K562 (cell line): ENCODE measurements around the gene METTL2B. TPM values are rescaled to one million over a fixed set of nuclear protein-coding genes. Genes with fewer than 3 reads are reported as not detected.
"Not testable (repeated sequence)": the region's sequence is repeated elsewhere in the genome, so short reads cannot be mapped to it uniquely, and the experiment has no call there.

ENCODE experiments used
- EP400 ChIP-seq: fragments of 450-650 bp; IDR thresholded peaks from 2 replicates; pipeline ENCODE4 v1.6.1; 2017; ENCODE audit warnings: antibody characterized with exemption, mild to moderate bottlenecking, moderate library complexity
- ERF ChIP-seq: fragments of 450-650 bp; formaldehyde crosslinking; IDR thresholded peaks from 2 replicates; pipeline ENCODE4 v1.4.0; 2020; ENCODE audit warnings: mild to moderate bottlenecking, mixed read lengths
- FOXJ2 ChIP-seq: fragments of 200-800 bp; sonication (Bioruptor generic); IDR thresholded peaks from 2 replicates; pipeline ENCODE4 v1.6.1; 2016; ENCODE audit warnings: missing genetic modification characterization, missing compliant biosample characterization
- FOXK2 ChIP-seq, 2 experiments: fragments of 450-650 bp; IDR thresholded peaks in 1 of 2; conservative IDR thresholded peaks in 1 of 2; 2 replicates each; pipeline ENCODE4 v1.6.1; 2016; ENCODE audit warnings: low read depth in 2 of 2, mild to moderate bottlenecking in 1 of 2
- HDAC1 ChIP-seq, 2 experiments: fragments of 450-650 bp; IDR thresholded peaks; 2 replicates each; pipeline ENCODE4 v1.6.1; 2016 to 2017; ENCODE audit warnings: inconsistent platforms in 1 of 2, mild to moderate bottlenecking in 1 of 2, moderate library complexity in 1 of 2
- MYC ChIP-seq, 2 experiments: fragments of 250-450 bp in 1 of 2; sonication (Bioruptor Pico) in 1 of 2; IDR thresholded peaks; 2 replicates each; pipeline versions ENCODE4 v1.5.1 to v1.6.1; 2012 to 2021; ENCODE audit warnings: low read depth in 2 of 2, borderline replicate concordance in 1 of 2, improper control_type of control experiment in 1 of 2, low read length in 1 of 2, mild to moderate bottlenecking in 1 of 2, moderate library complexity in 1 of 2
- NCOR1 ChIP-seq: fragments of 450-650 bp; IDR thresholded peaks from 2 replicates; pipeline ENCODE4 v1.6.1; 2016; ENCODE audit warnings: mild to moderate bottlenecking, moderate library complexity
- PCBP1 ChIP-seq: fragments of 200-400 bp; formaldehyde crosslinking; IDR thresholded peaks from 2 replicates; pipeline ENCODE4 v1.6.1; 2018; ENCODE audit warnings: mild to moderate bottlenecking, low read depth, low read length; ENCODE audit not compliant: poor library complexity, severe bottlenecking
- PHF20 ChIP-seq: fragments of 450-650 bp; IDR thresholded peaks from 2 replicates; pipeline ENCODE4 v1.6.1; 2018; ENCODE audit not compliant: partially characterized antibody
- POLR2AphosphoS5 ChIP-seq: IDR thresholded peaks from 2 replicates; pipeline ENCODE4 v1.6.1; 2011; ENCODE audit warnings: mild to moderate bottlenecking, low read depth, low read length, moderate library complexity; ENCODE audit not compliant: control insufficient read depth, insufficient read depth
- POLR2B ChIP-seq: fragments of 450-650 bp; IDR thresholded peaks from 2 replicates; pipeline ENCODE4 v1.6.1; 2018; ENCODE audit warnings: low read depth; ENCODE audit not compliant: partially characterized antibody
- RCOR1 ChIP-seq, 2 experiments: IDR thresholded peaks; 2 replicates each; pipeline ENCODE4 v1.6.1; 2012; ENCODE audit warnings: low read depth in 2 of 2, low read length in 2 of 2, borderline replicate concordance in 1 of 2, improper control_type of control experiment in 1 of 2
- SIN3B ChIP-seq: fragments of 450-650 bp; IDR thresholded peaks from 2 replicates; pipeline ENCODE4 v1.6.1; 2017; ENCODE audit warnings: low read depth, mild to moderate bottlenecking, moderate library complexity
- SMAD1 ChIP-seq: fragments of 150-350 bp; IDR thresholded peaks from 2 replicates; pipeline ENCODE4 v1.6.1; 2014; ENCODE audit warnings: low read length, low read depth; ENCODE audit not compliant: partially characterized antibody
- TEAD1 ChIP-seq, 2 experiments: fragments of 450-650 bp in 1 of 2; sonication (generic) in 1 of 2; formaldehyde crosslinking; IDR thresholded peaks; 2 replicates each; pipeline versions ENCODE4 v1.4.0 to v1.8.0; 2020 to 2022; ENCODE audit warnings: mild to moderate bottlenecking in 2 of 2, missing genetic modification reagents in 1 of 2
- UBTF ChIP-seq, 2 experiments: IDR thresholded peaks; 2 replicates each; pipeline ENCODE4 v1.6.1; 2012; ENCODE audit warnings: improper control_type of control experiment in 2 of 2, low read depth in 2 of 2, low read length in 2 of 2, borderline replicate concordance in 1 of 2
- ZNF24 ChIP-seq: fragments of 450-650 bp; IDR thresholded peaks from 2 replicates; pipeline ENCODE4 v1.6.1; 2016
- polyA plus RNA-seq, 8 experiments: library from polyadenylated mRNA; depleted of rRNA in 4 of 8; stranded (reverse) in 5 of 8; unstranded in 3 of 8; fragments of >200 nt; fragmentation: Nextera tagmentation in 2 of 8; fragmentation: Illumina TruSeq in 1 of 8; extraction: Ambion mirVana in 2 of 8; extraction: Trizol in 1 of 8; gene quantifications; 2 replicates each; pipeline versions ENCODE4 v1.2.1 to v1.2.3, GENCODE V29; 2011 to 2014; ENCODE audit warnings: inconsistent platforms in 1 of 8, missing spikeins in 1 of 8
- total RNA-seq, 7 experiments: library from RNA; depleted of rRNA in 6 of 7; stranded (reverse); fragments of >200 nt in 6 of 7; fragmentation: Illumina TruSeq in 2 of 7; extraction: Trizol in 2 of 7; gene quantifications; 2 replicates each; pipeline versions ENCODE4 v1.2.1 to v1.2.3, GENCODE V29; 2011 to 2021; ENCODE audit warnings: low replicate concordance in 1 of 7
- TF ChIP-seq, protein P1 (sequence below): fragments of 450-650 bp; IDR thresholded peaks from 2 replicates; pipeline ENCODE4 v1.6.1; 2017; ENCODE audit warnings: antibody characterized with exemption, mild to moderate bottlenecking

The METTL2B gene
- total and polyA plus RNA-seq, 9 of the 15 experiments (the other 6 are each of a cell fraction or from before 2014, with no cell fraction given), result 35.9 to 95.7 (median 79.2) TPM

GRCh38 chr7:128531105-128531954 is 54.8 kb downstream of the METTL2B start (continued):
- TF ChIP-seq RCOR1 (IDR thresholded peaks at IDR 0.05; ENCODE audit: borderline replicate concordance in 1 of 2, low read depth in 2 of 2, low read length in 2 of 2) (0 out of 4 replicates have a peak, but pooled peaks of 1 of the 2 experiments have one; percentile 72), MYC (IDR thresholded peaks at IDR 0.05; ENCODE audit: low read depth, low read length) (peak; percentile 62; the same call in 1 of the 2 replicates), ERF (CRISPR knock-in tag) (peak; percentile 20; the same call in 1 of the 2 replicates), UBTF (IDR thresholded peaks at IDR 0.05; ENCODE audit: borderline replicate concordance in 1 of 2, low read depth in 2 of 2, low read length in 2 of 2) (peak; percentile 98 to 99), HDAC1 (IDR thresholded peaks at IDR 0.05) (peak in 1 of 2 experiments; percentile 41; a peak in 1 of 4 replicates), PCBP1 (peak; percentile 78), POLR2B (peak; percentile 37), FOXK2 (conservative IDR thresholded peaks at IDR 0.05 in 1 of 2, IDR thresholded peaks at IDR 0.05 in 1 of 2; ENCODE audit: low read depth in 2 of 2) (peak; percentile 53 to 62; a peak in 2 of 4 replicates), SIN3B (peak; percentile 66), ZNF24 (peak; percentile 40; the same call in 1 of the 2 replicates), FOXJ2 (tag) (peak; percentile 85), TEAD1 (CRISPR knock-in tag; IDR thresholded peaks at IDR 0.05) (peak in 1 of 2 experiments; percentile 52; a peak in 1 of 4 replicates), NCOR1 (0 out of 2 replicates have a peak, but pooled peaks have one; percentile 22), POLR2AphosphoS5 (0 out of 2 replicates have a peak, but pooled peaks have one; percentile 68), PHF20 (peak; percentile 53), EP400 (peak; percentile 49; the same call in 1 of the 2 replicates), SMAD1 (peak; percentile 8)
- not testable (repeated sequence) for TF ChIP-seq MYC (CRISPR knock-in tag; IDR thresholded peaks at IDR 0.05; ENCODE audit: borderline replicate concordance, low read depth)
- TF ChIP-seq, protein P1, sequence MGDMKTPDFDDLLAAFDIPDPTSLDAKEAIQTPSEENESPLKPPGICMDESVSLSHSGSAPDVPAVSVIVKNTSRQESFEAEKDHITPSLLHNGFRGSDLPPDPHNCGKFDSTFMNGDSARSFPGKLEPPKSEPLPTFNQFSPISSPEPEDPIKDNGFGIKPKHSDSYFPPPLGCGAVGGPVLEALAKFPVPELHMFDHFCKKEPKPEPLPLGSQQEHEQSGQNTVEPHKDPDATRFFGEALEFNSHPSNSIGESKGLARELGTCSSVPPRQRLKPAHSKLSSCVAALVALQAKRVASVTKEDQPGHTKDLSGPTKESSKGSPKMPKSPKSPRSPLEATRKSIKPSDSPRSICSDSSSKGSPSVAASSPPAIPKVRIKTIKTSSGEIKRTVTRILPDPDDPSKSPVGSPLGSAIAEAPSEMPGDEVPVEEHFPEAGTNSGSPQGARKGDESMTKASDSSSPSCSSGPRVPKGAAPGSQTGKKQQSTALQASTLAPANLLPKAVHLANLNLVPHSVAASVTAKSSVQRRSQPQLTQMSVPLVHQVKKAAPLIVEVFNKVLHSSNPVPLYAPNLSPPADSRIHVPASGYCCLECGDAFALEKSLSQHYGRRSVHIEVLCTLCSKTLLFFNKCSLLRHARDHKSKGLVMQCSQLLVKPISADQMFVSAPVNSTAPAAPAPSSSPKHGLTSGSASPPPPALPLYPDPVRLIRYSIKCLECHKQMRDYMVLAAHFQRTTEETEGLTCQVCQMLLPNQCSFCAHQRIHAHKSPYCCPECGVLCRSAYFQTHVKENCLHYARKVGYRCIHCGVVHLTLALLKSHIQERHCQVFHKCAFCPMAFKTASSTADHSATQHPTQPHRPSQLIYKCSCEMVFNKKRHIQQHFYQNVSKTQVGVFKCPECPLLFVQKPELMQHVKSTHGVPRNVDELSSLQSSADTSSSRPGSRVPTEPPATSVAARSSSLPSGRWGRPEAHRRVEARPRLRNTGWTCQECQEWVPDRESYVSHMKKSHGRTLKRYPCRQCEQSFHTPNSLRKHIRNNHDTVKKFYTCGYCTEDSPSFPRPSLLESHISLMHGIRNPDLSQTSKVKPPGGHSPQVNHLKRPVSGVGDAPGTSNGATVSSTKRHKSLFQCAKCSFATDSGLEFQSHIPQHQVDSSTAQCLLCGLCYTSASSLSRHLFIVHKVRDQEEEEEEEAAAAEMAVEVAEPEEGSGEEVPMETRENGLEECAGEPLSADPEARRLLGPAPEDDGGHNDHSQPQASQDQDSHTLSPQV, result 0 out of 2 replicates have a peak, but pooled peaks have one; percentile 10
